ENCODE measurements around the gene CEP83.
"Not testable (repeated sequence)": the region's sequence is repeated elsewhere in the genome, so short reads cannot be mapped to it uniquely, and the experiment has no call there.

Gene CEP83

GRCh38 chr12:94434171-94434570 lies 25.5 kb downstream of the CEP83 start:
- in situ Hi-C loops (cut with HindIII; ENCODE audit: low sequenced_read_pairs): no loop called here

DNA sequence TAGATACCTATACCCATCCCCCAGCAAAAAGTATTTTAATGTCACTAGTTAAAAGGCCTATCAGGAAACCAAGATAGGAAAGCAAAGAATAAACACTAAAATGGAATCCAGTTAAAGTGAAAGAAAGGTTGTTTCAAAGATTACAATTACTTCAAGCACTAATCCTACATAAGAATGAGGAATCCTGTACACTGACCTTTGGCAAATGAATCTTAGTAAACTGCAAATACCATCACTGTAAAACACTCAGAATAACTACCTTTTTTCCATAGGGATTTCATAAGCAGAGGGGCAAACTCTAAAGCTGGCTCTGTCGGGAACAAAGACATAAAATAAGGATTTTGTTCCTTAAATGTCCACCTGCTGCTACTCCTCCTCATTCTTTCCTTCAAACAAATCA lies 25.9 kb downstream of the CEP83 start:
- in situ Hi-C loops (cut with HindIII; ENCODE audit: low sequenced_read_pairs): no loop called here

DNA sequence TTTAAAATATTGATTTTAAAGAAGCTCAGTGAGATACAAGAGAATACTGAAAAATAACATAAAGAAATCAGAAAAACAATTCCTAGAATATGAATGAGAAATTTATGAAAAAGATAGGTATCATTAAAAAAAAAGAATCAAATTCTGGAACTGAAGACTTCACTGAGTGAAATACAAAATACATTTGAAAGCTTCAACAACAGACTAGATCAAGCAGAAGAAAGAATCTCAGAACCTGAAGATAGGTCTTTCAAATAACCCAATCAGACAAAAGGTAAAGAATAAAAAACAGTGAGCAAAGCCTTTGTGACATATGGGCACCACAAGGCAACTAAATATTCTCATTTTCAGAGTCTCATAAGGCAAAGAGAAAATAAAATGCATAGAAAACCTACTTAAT lies 29.4 kb downstream of the CEP83 start:
- in situ Hi-C loops (cut with HindIII; ENCODE audit: low sequenced_read_pairs): no loop called here

DNA sequence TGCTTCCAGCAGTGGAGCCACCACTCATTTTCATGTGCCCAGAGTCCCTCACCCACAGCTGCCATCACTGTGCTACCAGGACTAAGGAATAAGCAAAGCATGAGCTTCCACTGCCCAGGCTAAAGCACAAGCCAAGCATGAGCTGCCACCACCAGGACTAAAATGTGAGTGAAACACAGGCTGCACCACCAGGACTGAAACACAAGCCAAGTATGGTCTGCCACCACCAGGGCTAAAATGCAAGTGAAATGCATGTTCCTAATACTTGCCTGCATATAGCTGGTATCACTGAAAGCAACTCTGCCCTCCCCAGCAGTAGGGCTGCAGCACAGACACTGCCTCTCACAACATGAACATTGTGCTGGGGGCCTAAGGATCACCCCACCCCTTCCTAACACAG lies 30.0 kb downstream of the CEP83 start:
- in situ Hi-C loops (cut with HindIII; ENCODE audit: low sequenced_read_pairs): no loop called here

DNA sequence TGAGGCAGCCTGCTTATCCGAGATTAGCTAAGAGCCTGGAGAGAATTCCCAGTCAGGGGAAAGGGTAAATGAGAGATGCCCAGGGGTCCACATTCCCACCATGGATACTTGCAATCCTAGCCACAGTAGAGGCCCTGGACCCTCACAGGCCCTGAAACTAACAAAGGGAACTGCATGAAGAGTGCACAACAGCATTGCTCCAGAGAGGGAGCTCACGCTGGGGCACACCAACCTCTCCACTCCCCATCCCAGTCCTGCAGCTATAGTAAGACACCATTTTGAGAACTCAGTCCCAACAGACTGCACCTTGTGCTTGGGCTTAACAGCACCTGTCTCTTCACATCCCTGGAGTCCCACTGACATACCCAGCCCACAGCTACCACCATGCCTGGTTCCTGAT lies 30.5 kb downstream of the CEP83 start:
- in situ Hi-C loops (cut with HindIII; ENCODE audit: low sequenced_read_pairs): no loop called here

- in situ Hi-C loops (cut with HindIII; ENCODE audit: low sequenced_read_pairs): no loop called here
Measured at GRCh38 chr12:94427501-94428381, 31.9 kb downstream of the CEP83 start.

DNA sequence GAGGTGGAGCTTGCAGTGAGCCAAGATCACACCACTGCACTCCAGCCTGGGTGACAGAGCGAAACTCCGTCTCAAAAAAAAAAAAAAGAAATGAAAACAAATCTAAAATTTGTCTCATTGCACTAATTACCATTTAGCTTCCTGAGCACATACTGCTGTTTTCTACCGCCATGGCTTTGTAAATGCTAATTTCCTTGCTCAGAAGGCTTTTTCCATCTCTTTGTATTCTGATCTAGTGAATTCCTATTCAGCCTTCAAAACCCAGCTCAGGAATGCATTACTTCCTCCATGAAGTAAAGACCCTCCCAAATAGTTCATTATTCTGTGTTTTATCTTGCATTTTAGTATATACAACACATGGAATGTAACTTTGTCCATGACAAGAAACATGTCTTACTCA lies 33.6 kb downstream of the CEP83 start:
- in situ Hi-C loops (cut with HindIII; ENCODE audit: low sequenced_read_pairs): no loop called here

DNA sequence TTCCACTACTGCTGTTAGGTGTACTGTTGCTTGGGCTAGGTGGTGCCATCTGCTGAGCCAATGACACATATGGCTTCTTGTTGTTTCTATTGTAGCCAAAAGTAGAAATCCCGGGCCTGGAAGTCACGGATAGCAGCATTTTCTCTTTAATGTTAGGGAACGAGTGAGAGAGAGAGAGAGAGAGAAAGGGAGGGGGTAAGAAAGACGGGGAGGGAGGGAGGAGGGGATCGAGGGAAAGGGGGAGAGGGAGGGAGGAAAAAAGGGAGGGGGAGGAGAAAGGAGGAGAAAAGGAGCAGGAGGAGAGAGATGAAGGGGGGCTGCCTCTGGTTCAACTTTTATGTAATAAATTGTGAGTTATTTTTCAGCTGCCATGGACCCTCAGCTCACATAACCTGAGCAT lies 34.8 kb downstream of the CEP83 start:
- in situ Hi-C loops (cut with HindIII; ENCODE audit: low sequenced_read_pairs): not testable (repeated sequence)

- in situ Hi-C loops (cut with HindIII; ENCODE audit: low sequenced_read_pairs): no loop called here
Measured at GRCh38 chr12:94421868-94422740, 37.6 kb downstream of the CEP83 start.

DNA sequence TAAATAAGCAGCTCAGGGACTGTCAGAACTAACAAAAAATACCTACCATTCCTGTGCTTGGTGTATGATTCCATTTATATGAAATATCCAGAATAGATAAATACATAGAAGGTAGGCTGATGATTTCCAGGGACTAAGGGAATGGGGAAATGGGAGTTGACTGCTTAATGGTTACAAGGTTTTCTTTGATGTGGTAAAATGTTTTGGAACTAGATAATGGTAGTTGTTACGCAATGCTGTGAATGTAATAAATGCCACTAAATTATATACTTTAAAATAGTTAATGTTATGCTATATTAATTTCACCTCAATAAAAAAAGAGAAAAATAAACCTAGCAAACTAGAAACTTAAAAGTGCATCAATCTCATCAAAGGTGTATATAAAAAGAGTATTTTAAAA lies 41.1 kb downstream of the CEP83 start:
- in situ Hi-C loops (cut with HindIII; ENCODE audit: low sequenced_read_pairs): no loop called here

DNA sequence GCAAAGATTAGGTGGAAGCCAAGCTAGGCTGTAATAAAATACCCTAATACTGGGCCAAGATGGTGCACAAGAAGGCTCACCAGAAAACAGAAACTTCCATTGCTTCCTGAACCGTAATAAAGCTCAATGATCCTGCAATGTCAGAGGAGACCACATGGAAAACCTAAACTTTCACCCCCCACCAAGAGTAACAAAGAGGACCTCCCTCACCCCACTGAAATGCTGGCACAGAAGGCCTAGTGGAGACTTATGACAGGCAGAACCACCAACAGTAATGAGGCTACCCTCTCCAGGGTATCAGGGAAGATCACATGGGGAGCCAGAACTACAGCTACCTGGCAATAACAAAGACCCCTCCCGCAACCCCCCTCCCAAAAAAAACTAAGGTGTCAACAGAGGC lies 43.1 kb downstream of the CEP83 start:
- in situ Hi-C loops (cut with HindIII; ENCODE audit: low sequenced_read_pairs): no loop called here

DNA sequence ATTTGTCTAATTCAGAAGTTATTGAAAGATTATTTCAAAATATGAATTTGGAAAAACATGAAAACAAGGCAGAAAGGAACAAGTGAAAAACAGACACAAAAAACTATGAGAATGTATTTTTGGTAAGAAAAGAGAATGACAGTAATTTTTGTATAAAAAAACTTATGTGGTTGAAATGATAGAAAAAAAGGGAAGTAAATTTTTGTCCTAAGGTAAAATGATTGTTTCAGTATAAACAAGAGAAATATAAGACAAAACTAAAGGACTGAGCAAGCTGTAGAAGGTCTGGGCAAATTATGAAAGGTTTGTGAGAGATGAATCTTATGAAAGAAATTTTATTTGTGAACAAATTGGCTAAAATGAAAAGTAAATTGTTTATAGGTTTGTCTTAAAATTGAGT lies 44.6 kb downstream of the CEP83 start:
- in situ Hi-C loops (cut with HindIII; ENCODE audit: low sequenced_read_pairs): no loop called here

DNA sequence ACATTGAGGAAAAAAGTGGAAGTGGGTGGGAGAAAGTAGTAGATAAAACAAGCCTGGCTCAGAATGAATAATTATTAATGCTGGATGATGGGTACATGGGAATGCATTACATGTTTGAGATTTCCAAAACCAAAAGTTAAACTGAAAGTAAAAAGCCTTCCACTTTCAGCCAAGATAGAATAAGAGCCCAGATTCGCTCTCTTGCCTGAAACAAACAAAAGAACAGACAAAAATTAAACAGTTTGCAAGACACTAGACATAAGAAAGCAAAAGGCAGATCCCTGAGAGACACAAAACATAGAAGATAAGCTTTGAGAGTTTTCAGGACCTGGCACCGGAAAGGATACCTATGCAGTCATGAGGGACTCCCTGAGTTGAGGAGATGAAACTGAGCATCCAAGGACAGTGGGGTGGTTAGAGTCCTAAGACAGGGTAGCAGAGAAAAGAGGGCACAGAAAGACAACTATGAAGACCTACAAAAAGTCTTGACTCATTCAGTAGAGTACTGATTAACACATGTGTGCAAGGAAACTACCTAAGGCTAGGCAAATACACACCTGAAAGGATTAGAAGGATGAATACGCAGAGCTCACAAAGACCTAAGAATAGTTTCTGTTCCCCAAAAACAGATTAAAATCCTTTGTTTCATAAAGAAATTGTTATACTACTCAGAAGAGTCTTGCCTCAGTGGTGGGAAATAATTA lies 54.1 kb downstream of the CEP83 start:
- in situ Hi-C loops (cut with HindIII; ENCODE audit: low sequenced_read_pairs): no loop called here

GRCh38 chr12:94404854-94405253 lies 54.8 kb downstream of the CEP83 start:
- in situ Hi-C loops (cut with HindIII; ENCODE audit: low sequenced_read_pairs): no loop called here

DNA sequence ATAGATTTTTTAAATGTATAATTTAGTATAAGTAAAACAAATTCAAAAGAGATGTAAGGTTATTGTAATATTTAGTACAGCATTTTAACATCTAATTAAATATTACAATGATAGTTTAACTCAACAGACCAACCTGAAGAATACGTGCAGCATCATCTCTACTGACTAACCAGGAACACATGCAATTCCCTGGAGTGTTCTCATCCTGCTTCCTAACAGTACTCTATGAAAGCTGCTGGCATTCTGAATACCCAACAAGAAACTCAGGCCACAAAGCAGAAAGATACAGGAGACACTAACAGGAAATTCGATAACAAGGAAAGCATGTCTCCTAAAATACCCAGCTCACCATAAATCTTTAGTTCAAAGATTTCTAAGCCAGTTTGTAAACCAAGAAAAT lies 58.3 kb downstream of the CEP83 start:
- in situ Hi-C loops (cut with HindIII; ENCODE audit: low sequenced_read_pairs): no loop called here

DNA sequence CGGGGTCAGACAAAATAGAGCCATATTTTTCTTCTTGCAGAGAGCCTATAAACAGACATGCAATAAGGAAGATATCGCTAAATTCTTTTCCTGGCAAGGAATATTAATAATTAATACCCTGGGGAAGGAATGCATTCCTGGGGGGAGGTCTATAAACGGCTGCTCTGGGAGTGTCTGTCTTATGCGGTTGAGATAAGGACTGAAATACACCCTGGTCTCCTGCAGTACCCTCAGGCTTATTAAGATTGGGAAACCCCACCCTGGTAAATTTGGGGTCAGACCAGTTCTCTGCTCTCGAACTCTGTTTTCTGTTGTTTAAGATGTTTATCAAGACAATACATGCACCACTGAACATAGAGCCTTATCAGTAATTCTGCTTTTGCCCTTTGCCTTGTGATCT lies 61.0 kb downstream of the CEP83 start:
- in situ Hi-C loops (cut with HindIII; ENCODE audit: low sequenced_read_pairs): not testable (repeated sequence)

DNA sequence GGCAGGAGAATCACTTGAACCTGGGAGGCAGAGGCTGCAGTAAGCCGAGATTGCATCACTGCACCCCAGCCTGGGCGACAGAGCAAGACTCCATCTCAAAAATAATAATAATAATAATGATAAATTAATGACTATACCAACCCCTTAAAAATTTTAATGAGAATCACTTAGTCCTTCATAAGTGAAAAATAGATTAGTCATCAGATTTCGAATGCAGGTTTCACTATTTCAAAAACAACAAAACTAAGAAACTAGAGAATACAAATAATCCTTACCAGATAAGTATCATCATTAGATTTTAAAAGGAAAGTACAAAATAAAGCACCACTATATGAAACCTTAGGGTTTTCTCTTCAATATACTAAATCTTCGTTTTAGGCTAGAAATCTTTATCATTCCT lies 62.3 kb downstream of the CEP83 start:
- in situ Hi-C loops (cut with HindIII; ENCODE audit: low sequenced_read_pairs): no loop called here

DNA sequence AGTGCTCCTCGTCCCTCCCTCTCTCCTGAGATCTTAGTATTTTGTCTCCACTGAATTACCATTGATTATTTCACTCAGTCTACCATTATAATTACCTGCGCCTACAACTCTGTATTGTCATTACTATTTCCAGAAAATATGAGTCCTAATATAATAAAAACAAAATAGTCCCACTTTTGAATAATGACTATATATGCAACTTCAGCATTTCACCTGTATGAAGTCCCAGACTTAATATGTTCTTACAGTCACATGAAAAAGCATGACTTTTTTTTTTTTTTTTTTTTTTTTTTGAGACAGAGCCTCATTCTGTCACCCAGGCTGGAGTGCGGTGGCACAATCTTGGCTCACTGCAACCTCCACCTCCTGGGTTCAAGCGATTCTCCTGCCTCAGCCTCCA lies 63.7 kb downstream of the CEP83 start:
- in situ Hi-C loops (cut with HindIII; ENCODE audit: low sequenced_read_pairs): not testable (repeated sequence)

GRCh38 chr12:94390130-94390485 lies 69.6 kb downstream of the CEP83 start:
- in situ Hi-C loops (cut with HindIII; ENCODE audit: low sequenced_read_pairs): no loop called here

- in situ Hi-C loops (cut with HindIII; ENCODE audit: low sequenced_read_pairs): not testable (repeated sequence)
Measured at GRCh38 chr12:94389482-94390129, 70.1 kb downstream of the CEP83 start.

- in situ Hi-C loops (cut with HindIII; ENCODE audit: low sequenced_read_pairs): no loop called here
Measured at GRCh38 chr12:94386422-94386821, 73.2 kb downstream of the CEP83 start.

Measured in DLD1 (cell line).